Measurements from ENCODE around the gene LZTFL1. TPM values are rescaled to one million over a fixed set of nuclear protein-coding genes. Genes with fewer than 3 reads are reported as not detected.

The LZTFL1 gene
- total and polyA plus RNA-seq, 2 donors (not counting 3 experiments of a cell fraction or from before 2014, with no cell fraction given): 18.2 to 26.1 TPM

- ChIA-PET CTCF (no interaction called here), POLR2A (no interaction called here)
- Histone ChIP-seq H3K36me3 (ENCODE audit: control insufficient read depth in 2 of 2, extremely low read depth in 1 of 2, insufficient read depth in 2 of 2, low read length in 2 of 2) (no peaks in the 10 kb centered on the region), H3K4me2 (ENCODE audit: insufficient read depth, low read length) (no peak overlapping the region), H4K20me1 (replicated peaks; ENCODE audit: control insufficient read depth, extremely low read depth, insufficient read depth, low read length) (no peaks in the 10 kb centered on the region), H2AFZ (ENCODE audit: low read depth, low read length) (no peak overlapping the region), H3K9ac (replicated peaks; ENCODE audit: extremely low read depth, insufficient read depth, low read length) (no peak overlapping the region), H3K9me3 (replicated peaks; ENCODE audit: control insufficient read depth, insufficient read depth, low read length) (no peaks in the 10 kb centered on the region), H3K4me1 (ENCODE audit: control insufficient read depth, extremely low read depth, insufficient read depth, low read length) (no peaks in the 10 kb centered on the region), H3K27ac (ENCODE audit: insufficient read depth, low read depth, low read length) (no peak overlapping the region), H3K79me2 (ENCODE audit: control insufficient read depth, insufficient read depth, low read length) (no peaks in the 10 kb centered on the region), H3K27me3 (ENCODE audit: control insufficient read depth in 2 of 2, insufficient read depth in 2 of 2, low read length in 2 of 2) (peaks cover 7 to 8% of the 10 kb centered on the region in 2 experiments), H3K4me3 (replicated peaks in 1 of 3; ENCODE audit: insufficient read depth in 1 of 3, low read depth in 1 of 3, low read length in 3 of 3) (no peak overlapping the region), H3K9me1 (replicated peaks; ENCODE audit: control insufficient read depth, extremely low read depth, insufficient read depth, low read length) (no peaks in the 10 kb centered on the region)
- BruUV-seq (replicated peaks): no TSS peak
- dilution Hi-C loops (cut with MboI; ENCODE audit: extremely low pct_ligation_motif_present, low sequenced_read_pairs) (no loop called here), intact Hi-C loops (cut with micrococcal nuclease) (no loop called here)
- TF ChIP-seq JUN (IDR thresholded peaks at IDR 0.05; ENCODE audit: borderline replicate concordance, insufficient read depth, insufficient read length, low read depth) (no peak), FOS (IDR thresholded peaks at IDR 0.05; ENCODE audit: borderline replicate concordance, insufficient read depth, low read length) (no peak), MYC (IDR thresholded peaks at IDR 0.05; ENCODE audit: low read depth, low read length) (no peak), POLR2A (IDR thresholded peaks at IDR 0.05; ENCODE audit: low read depth, low read length) (no peak), EZH2 (IDR thresholded peaks at IDR 0.05; ENCODE audit: borderline replicate concordance, low read depth, low read length, severe bottlenecking) (no peak), CTCF (IDR thresholded peaks at IDR 0.05; ENCODE audit: extremely low read depth in 1 of 2, insufficient read depth in 1 of 2, low read depth in 1 of 2, low read length in 2 of 2) (no peak), GATA2 (IDR thresholded peaks at IDR 0.05; ENCODE audit: insufficient read depth, insufficient read length, low read depth, low read length) (no peak), MAX (IDR thresholded peaks at IDR 0.05; ENCODE audit: insufficient read depth, insufficient read length) (no peak), POLR2AphosphoS5 (IDR thresholded peaks at IDR 0.05; ENCODE audit: insufficient read depth, low read depth, low read length) (no peak)
- DNase-seq (ENCODE audit: low read depth, low spot score) (no peak), FAIRE-seq (no peak)
These were observed 28.2 kb upstream of the LZTFL1 start for GRCh38 chr3:45870099-45870498.
